ENCODE measurements around the gene MGLL. TPM values are rescaled to one million over a fixed set of nuclear protein-coding genes. Genes with fewer than 3 reads are reported as not detected.

MGLL gene
- total and polyA plus RNA-seq, 10 donors = 11.0 to 134 (median 80.7) TPM

DNA sequence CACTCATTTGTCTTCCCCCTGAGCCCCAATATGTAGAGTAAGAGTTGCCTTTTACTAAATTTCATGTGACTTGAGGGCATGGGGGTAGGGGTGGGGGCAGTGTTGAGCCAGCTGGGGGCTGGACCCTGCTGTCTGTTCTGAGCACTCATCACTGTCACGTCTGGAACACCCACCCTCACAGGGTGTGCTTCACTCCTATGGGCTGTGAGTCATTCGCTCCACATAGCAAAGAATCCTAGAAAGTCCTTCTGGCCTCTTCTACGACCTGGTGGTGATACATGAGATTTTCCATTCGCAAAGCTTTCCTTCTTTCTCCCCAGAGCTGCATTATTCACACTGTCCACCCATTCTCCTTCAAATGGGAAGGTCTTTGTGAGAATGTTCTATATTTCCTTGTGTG, 43.6 kb upstream of the MGLL start:
- TF ChIP-seq POLR2AphosphoS5 (IDR thresholded peaks at IDR 0.05) (no peak), CTCF (IDR thresholded peaks at IDR 0.05 in 8 of 11, conservative IDR thresholded peaks at IDR 0.05 in 3 of 11) (no peak), POLR2A (IDR thresholded peaks at IDR 0.05) (no peak)
- intact Hi-C loops (cut with DNase I; ENCODE audit: low total_unique reads) = no loop called here
- H3K36me3 ChIP-seq = no peaks in the 10 kb centered on the region
- DNase-seq = no peak
- H3K4me3 ChIP-seq = no peak overlapping the region
- H3K27ac ChIP-seq = no peak overlapping the region
- no peaks in the 10 kb centered on the region for H3K9me3 ChIP-seq
- 69 to 90% (median 86%) methylated on average over 4 of the region's 4 CpGs for WGBS, 5 donors
- no peaks in the 10 kb centered on the region for H3K4me1 ChIP-seq
- peaks cover 0 to under 1% (median 0%) of the 10 kb centered on the region in 7 donors for H3K27me3 ChIP-seq (replicated peaks in 1 of 7)

DNA sequence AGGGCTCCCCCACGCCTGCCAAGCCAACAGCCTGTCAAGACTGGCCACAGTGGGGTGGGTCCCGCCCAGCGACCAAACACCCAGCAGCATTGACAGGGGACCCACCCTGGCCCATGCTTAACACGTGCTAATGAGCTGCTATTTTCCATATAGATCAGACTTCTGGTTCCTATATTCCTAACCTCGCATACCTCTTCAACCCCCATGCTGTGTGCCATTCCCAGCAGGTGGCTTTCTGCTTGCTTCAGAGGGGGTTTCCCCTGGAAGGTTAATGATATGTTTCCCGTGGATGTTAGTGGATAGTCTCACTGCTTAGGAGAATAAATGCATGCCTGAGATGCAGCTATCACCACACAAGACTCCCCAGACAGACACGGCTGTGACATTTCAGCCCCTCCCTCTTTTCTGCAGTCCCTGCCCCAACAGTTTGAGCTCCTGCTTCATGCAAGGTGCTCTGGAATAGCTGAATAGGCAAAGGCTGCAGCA, 37.9 kb upstream of the MGLL start:
- no peak overlapping the region for H3K4me3 ChIP-seq
- no peaks in the 10 kb centered on the region for H3K9me3 ChIP-seq
- H3K27me3 ChIP-seq (replicated peaks in 1 of 7) = no peaks in the 10 kb centered on the region
- no peaks in the 10 kb centered on the region for H3K36me3 ChIP-seq
- TF ChIP-seq POLR2A (IDR thresholded peaks at IDR 0.05) (no peak), POLR2AphosphoS5 (IDR thresholded peaks at IDR 0.05) (no peak), CTCF (IDR thresholded peaks at IDR 0.05 in 8 of 11, conservative IDR thresholded peaks at IDR 0.05 in 3 of 11) (no peak)
- no peak overlapping the region for H3K27ac ChIP-seq
- 62 to 78% (median 69%) methylated on average over 7 of the region's 7 CpGs for WGBS, 5 donors
- no peaks in the 10 kb centered on the region for H3K4me1 ChIP-seq
- intact Hi-C loops (cut with DNase I; ENCODE audit: low total_unique reads) = no loop called here
- DNase-seq = no peak

DNA sequence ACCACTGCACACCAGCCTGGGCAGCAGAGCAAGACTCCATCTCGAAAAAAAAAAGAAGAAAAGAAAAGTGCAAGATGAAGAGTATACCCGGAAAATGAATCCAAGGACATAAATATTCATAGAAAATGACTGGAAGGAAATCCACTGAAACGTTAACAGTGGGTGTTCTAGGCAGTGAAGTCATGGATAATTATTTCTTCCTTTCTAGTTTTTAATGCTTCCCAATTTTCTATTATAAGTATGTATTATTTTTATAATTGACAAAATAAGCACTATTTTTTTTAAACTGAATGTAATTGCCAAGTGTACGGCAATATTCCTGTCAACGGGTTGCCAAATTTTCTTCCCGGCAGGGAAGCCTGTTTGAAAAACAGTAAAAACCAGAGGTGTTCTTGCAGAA, 37.4 kb upstream of the MGLL start:
- Histone ChIP-seq H3K4me1 (no peaks in the 10 kb centered on the region), H3K27me3 (replicated peaks in 1 of 7) (no peaks in the 10 kb centered on the region), H3K36me3 (no peaks in the 10 kb centered on the region), H3K4me3 (no peak overlapping the region), H3K9me3 (no peaks in the 10 kb centered on the region), H3K27ac (no peak overlapping the region)
- 81 to 91% (median 84%) methylated on average over 6 of the region's 6 CpGs for WGBS, 5 donors
- TF ChIP-seq POLR2AphosphoS5 (IDR thresholded peaks at IDR 0.05) = no peak
- TF ChIP-seq POLR2A (IDR thresholded peaks at IDR 0.05) = no peak
- TF ChIP-seq CTCF (IDR thresholded peaks at IDR 0.05 in 8 of 11, conservative IDR thresholded peaks at IDR 0.05 in 3 of 11) = no peak
- intact Hi-C loops (cut with DNase I; ENCODE audit: low total_unique reads) = no loop called here
- no peak for DNase-seq

DNA sequence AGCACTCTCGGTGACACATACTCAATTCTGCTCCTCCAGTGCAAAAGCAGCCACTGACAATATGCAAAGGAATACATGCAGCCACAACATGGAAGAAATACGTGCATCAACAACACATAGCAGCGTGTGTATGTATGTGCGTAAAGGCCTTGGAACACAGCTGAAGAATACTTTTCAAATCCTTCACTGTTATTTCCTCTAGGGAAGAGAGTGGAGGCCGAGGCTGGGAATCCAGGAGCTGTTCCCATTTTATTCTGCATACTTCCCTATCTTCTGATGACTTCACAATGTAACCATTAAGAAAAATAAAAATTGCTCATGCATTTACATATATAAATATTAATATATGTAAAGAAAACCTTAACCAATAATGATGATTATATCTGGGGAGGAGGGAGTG, 36.6 kb upstream of the MGLL start:
- intact Hi-C loops (cut with DNase I; ENCODE audit: low total_unique reads) = no loop called here
- Histone ChIP-seq H3K4me1 (no peaks in the 10 kb centered on the region), H3K4me3 (no peak overlapping the region), H3K27me3 (replicated peaks in 1 of 7) (no peaks in the 10 kb centered on the region), H3K36me3 (no peaks in the 10 kb centered on the region), H3K27ac (no peak overlapping the region), H3K9me3 (no peaks in the 10 kb centered on the region)
- 67 to 89% (median 82%) methylated on average over 5 of the region's 5 CpGs for WGBS, 5 donors
- DNase-seq = no peak
- no peak for TF ChIP-seq POLR2A (IDR thresholded peaks at IDR 0.05)

DNA sequence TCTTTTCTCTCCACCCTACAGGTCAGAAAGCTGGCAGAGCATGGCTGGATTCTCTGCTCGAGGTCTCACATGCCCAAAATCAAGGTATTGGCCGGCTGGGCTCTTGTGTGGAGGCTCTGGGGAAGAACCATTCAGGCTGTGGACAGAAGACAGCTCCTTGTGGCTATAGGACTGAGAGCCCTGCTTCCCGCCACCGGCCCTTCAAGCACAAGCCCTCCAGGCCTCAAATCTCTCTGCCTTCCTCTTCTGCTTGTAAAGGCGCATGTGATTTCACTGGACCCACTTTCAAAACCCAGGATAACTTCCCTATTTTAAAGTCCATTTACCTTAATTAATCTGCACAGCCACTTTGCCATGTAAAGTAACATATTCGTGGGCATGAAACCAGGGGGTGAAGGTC, 36.2 kb upstream of the MGLL start:
- H3K36me3 ChIP-seq = no peaks in the 10 kb centered on the region
- H3K4me3 ChIP-seq = no peak overlapping the region
- TF ChIP-seq POLR2AphosphoS5 (IDR thresholded peaks at IDR 0.05) (no peak), CTCF (IDR thresholded peaks at IDR 0.05 in 8 of 11, conservative IDR thresholded peaks at IDR 0.05 in 3 of 11) (no peak), POLR2A (IDR thresholded peaks at IDR 0.05) (no peak)
- 73 to 83% (median 77%) methylated on average over 6 of the region's 6 CpGs for WGBS, 5 donors
- H3K4me1 ChIP-seq = no peaks in the 10 kb centered on the region
- no peaks in the 10 kb centered on the region for H3K9me3 ChIP-seq
- H3K27ac ChIP-seq = no peak overlapping the region
- DNase-seq = no peak
- intact Hi-C loops (cut with DNase I; ENCODE audit: low total_unique reads) = no loop called here
- no peaks in the 10 kb centered on the region for H3K27me3 ChIP-seq (replicated peaks in 1 of 7)
